Chondrocyte (in vitro differentiated cells): ENCODE results near the gene MACROH2A2. TPM values are rescaled to one million over a fixed set of nuclear protein-coding genes. Genes with fewer than 3 reads are reported as not detected.
"Not testable (repeated sequence)": the region's sequence is repeated elsewhere in the genome, so short reads cannot be mapped to it uniquely, and the experiment has no call there.

Source experiments
- DNase-seq: peaks from one replicate; pipeline ENCODE4 v3.0.0; 2021; ENCODE audit warnings: mixed read lengths, low spot score
- H3K27ac Mint-ChIP-seq: one replicate; pipeline ENCODE4 v1.8.0; 2021; ENCODE audit warnings: mild to moderate bottlenecking, moderate library complexity, mixed read lengths; ENCODE audit not compliant: unreplicated experiment
- H3K27me3 Mint-ChIP-seq: 2 replicates; pipeline ENCODE4 v1.8.0; 2021; ENCODE audit warnings: low read depth, mixed read lengths
- H3K36me3 Mint-ChIP-seq: 2 replicates; pipeline ENCODE4 v1.8.0; 2021; ENCODE audit warnings: low read depth, mixed read lengths
- H3K4me1 Mint-ChIP-seq: 2 replicates; pipeline ENCODE4 v1.8.0; 2021; ENCODE audit warnings: low read depth, mild to moderate bottlenecking, mixed read lengths
- H3K4me3 Mint-ChIP-seq: one replicate; pipeline ENCODE4 v1.8.0; 2021; ENCODE audit warnings: mild to moderate bottlenecking, moderate library complexity, mixed read lengths; ENCODE audit not compliant: unreplicated experiment
- H3K9me3 Mint-ChIP-seq: 2 replicates; pipeline ENCODE4 v1.8.0; 2021; ENCODE audit warnings: low read depth, mixed read lengths
- CTCF ChIP-seq: fragments of 200-600 bp; sonication (generic); IDR thresholded peaks from 2 replicates; pipeline ENCODE4 v1.5.0; 2021; ENCODE audit warnings: antibody characterized with exemption, mild to moderate bottlenecking, moderate library complexity
- total RNA-seq: library from RNA; stranded (reverse); gene quantifications from 3 replicates; pipeline ENCODE4 v1.2.1, GENCODE V29; 2021

MACROH2A2 gene
- total RNA-seq, 1 donor from 2014 or later = 22.9 TPM

GRCh38 chr10:70097459-70097858 is 44.8 kb downstream of the MACROH2A2 start:
- Mint-ChIP-seq H3K36me3 (peaks cover 38% of the 10 kb centered on the region), H3K27ac (no peak overlapping the region), H3K4me3 (no peak overlapping the region), H3K9me3 (peaks cover 3% of the 10 kb centered on the region), H3K27me3 (no peaks in the 10 kb centered on the region), H3K4me1 (no peaks in the 10 kb centered on the region)
- no peak for DNase-seq
- TF ChIP-seq CTCF = no peak

DNA sequence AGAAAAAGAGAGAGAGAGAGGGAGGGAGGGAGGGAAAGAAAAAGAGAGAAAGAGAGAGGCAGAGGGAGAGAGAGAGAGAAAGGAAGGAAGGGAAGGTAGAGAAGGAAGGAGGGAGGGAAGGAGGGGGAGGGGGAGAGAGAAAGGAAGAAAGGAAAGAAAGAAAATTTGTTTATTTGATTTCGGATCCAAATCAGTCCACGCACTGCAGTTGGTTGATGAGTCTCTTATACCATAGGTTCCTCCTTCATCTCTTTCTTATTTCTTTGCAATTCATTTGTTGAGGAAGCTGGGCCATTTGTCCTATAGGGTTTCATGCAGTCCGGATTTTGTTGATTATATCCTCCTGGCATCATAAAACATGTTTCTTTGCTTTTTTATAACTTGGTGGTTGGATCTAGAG is 45.6 kb downstream of the MACROH2A2 start:
- Mint-ChIP-seq H3K36me3 (peaks cover 35% of the 10 kb centered on the region), H3K4me3 (no peak overlapping the region)

GRCh38 chr10:70101068-70101562 is 48.5 kb downstream of the MACROH2A2 start:
- not testable (repeated sequence) for H3K27me3 Mint-ChIP-seq, H3K9me3 Mint-ChIP-seq, DNase-seq, H3K4me3 Mint-ChIP-seq, H3K4me1 Mint-ChIP-seq, H3K27ac Mint-ChIP-seq
- H3K36me3 Mint-ChIP-seq = peaks cover 29% of the 10 kb centered on the region

More for the DNA sequence above, 45.6 kb downstream of the MACROH2A2 start:
- TF ChIP-seq CTCF = no peak
- Mint-ChIP-seq H3K27me3 (no peaks in the 10 kb centered on the region), H3K9me3 (peaks cover 3% of the 10 kb centered on the region), H3K27ac (no peak overlapping the region), H3K4me1 (no peaks in the 10 kb centered on the region)
- no peak for DNase-seq

- H3K27ac Mint-ChIP-seq = no peak overlapping the region
- H3K4me1 Mint-ChIP-seq = no peaks in the 10 kb centered on the region
- no peak for TF ChIP-seq CTCF
- peaks cover 28% of the 10 kb centered on the region for H3K36me3 Mint-ChIP-seq
- H3K4me3 Mint-ChIP-seq = no peak overlapping the region
- H3K9me3 Mint-ChIP-seq = peaks cover 3% of the 10 kb centered on the region
- DNase-seq = no peak
- no peaks in the 10 kb centered on the region for H3K27me3 Mint-ChIP-seq
Measured at GRCh38 chr10:70101668-70102067, 49.0 kb downstream of the MACROH2A2 start.

DNA sequence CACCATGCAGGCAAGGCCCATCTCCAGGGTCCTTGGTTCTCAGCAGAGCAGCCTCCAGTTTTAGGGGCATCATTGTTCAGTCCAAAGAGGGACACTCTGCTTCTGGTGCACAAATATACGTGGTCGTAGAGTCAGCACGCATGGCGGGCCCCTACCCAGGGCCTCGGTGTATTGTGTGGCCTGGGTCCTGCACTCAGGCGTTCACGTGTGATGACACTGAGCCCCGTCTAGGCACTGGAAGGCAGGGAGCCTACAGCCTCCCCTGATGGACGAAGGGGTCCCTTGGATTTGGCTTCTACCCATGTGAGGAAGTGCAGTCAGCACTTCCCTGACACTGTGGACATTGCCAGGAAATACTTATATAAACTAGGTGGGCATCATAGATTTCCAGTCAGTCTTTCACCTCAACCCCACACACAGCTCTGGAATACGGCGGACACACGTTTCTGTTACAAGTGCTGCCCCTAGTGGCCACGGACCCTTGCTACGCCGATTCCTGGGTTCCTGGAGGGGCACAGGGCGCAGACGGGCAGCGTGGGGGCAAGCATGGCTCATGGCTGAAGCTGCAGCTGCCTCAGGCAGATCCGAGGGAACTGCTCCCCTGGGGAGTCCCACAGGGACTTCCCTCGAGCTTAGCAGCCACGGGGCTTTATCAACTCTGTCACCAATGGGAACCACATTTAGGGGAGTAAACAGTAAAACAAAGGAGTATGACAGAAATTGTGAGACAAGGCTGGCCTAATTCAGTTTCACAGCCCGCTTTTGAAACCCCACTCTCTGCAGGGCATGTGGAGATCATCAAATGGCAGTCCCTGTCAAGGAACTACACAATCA is 54.5 kb downstream of the MACROH2A2 start:
- Mint-ChIP-seq H3K27me3 (no peaks in the 10 kb centered on the region), H3K9me3 (no peaks in the 10 kb centered on the region), H3K4me3 (no peak overlapping the region), H3K27ac (no peak overlapping the region), H3K4me1 (no peaks in the 10 kb centered on the region), H3K36me3 (peaks cover 10% of the 10 kb centered on the region)
- peak; percentile 67 for DNase-seq
- peak; percentile 73 for TF ChIP-seq CTCF
